Measurements from ENCODE around the gene USP36. TPM values are rescaled to one million over a fixed set of nuclear protein-coding genes. Genes with fewer than 3 reads are reported as not detected.

USP36 gene
- total RNA-seq, 1 donor from 2014 or later = 107 TPM

DNA sequence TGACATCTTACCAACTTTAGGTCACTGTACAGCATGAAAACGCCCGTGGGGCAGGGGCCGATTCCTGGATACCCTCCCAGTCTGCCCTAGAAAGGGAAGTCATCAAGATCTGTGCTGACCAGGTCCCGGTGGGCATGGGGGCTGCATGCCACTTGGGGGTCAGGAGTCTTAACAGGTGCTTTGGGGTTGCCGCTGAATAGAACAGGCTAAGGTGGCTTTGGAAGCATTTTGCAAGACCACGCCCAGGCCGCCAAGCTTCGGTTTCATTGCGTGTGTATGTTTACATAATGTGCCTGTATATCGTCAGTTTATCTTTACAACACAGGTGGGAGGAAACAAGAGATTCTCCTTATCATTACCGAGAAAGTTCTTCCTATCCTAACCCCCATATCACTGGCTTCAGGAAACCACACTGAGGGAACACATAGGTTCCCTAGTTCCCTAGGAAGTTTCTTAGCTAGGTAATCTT, 13.3 kb upstream of the USP36 start:
- Mint-ChIP-seq H3K27ac (no peak overlapping the region), H3K4me3 (no peak overlapping the region), H3K9me3 (no peaks in the 10 kb centered on the region), H3K4me1 (no peaks in the 10 kb centered on the region), H3K36me3 (ENCODE audit: low read depth) (no peaks in the 10 kb centered on the region), H3K27me3 (no peaks in the 10 kb centered on the region)
- DNase-seq (no peak), ATAC-seq (ENCODE audit: low read depth) (no peak)
- no peak for TF ChIP-seq CTCF (IDR thresholded peaks at IDR 0.05)
- intact Hi-C loops (cut with micrococcal nuclease) = no loop called here
- POLR2A ChIA-PET = interaction anchor here (0.5 kb wide), 1 partner anchor 19 kb away, joined by 4 read pairs; no protein-coding TSS in a partner anchor
- CTCF ChIA-PET = no interaction called here

DNA sequence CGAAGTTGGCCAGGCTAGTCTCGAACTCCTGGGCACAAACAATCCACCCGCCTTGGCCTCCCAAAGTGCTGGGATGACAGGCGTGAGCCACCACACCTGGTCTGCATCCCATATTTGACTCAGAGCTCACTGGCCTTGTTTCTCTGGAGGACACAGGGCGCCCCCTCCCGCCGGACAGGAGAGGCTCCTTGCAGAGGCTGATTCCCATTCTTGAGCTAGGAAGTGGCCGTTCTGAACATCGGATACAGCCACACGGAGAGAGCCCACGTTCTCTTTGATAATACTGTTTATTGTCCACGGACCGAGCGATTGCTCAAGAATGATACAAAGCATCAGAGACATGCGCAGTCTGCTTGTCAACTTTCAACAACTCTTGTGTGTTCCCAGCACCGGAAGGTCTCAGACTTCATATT, 12.1 kb upstream of the USP36 start:
- Mint-ChIP-seq H3K4me3 (no peak overlapping the region), H3K27ac (no peak overlapping the region), H3K9me3 (no peaks in the 10 kb centered on the region), H3K36me3 (ENCODE audit: low read depth) (no peaks in the 10 kb centered on the region), H3K27me3 (no peaks in the 10 kb centered on the region), H3K4me1 (no peaks in the 10 kb centered on the region)
- no peak for DNase-seq
- CTCF ChIA-PET = no interaction called here
- ATAC-seq (ENCODE audit: low read depth) = no peak
- POLR2A ChIA-PET = interaction anchor here (0.5 kb wide), 1 partner anchor 134 kb away, joined by 3 read pairs; no protein-coding TSS in a partner anchor
- no peak for TF ChIP-seq CTCF (IDR thresholded peaks at IDR 0.05)
- intact Hi-C loops (cut with micrococcal nuclease) = no loop called here

GRCh38 chr17:78849026-78849425, 8.4 kb upstream of the USP36 start:
- Mint-ChIP-seq H3K27me3 (no peaks in the 10 kb centered on the region), H3K4me1 (peaks cover 5% of the 10 kb centered on the region), H3K36me3 (ENCODE audit: low read depth) (no peaks in the 10 kb centered on the region), H3K9me3 (no peaks in the 10 kb centered on the region), H3K4me3 (no peak overlapping the region), H3K27ac (no peak overlapping the region)
- ChIA-PET POLR2A (no interaction called here), CTCF (no interaction called here)
- ATAC-seq (ENCODE audit: low read depth) (no peak), DNase-seq (no peak)
- intact Hi-C loops (cut with micrococcal nuclease) = no loop called here
- no peak for TF ChIP-seq CTCF (IDR thresholded peaks at IDR 0.05)

DNA sequence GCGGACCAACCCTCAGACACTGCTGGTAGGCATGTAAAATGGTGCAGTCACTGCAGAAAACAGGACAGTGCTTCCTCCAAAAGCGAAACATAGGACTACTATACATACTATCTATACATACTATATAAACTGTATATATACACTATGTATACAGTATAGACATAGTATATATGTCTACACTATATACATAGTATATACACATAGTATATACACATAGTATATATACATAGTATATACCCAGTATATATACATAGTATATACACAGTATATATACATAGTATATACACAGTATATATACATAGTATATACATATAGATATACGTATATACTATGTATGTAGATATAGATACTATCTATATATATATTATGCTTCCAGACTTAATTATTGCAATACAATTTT, 6.4 kb upstream of the USP36 start:
- intact Hi-C loops (cut with micrococcal nuclease) = no loop called here
- no peaks in the 10 kb centered on the region for H3K9me3 Mint-ChIP-seq
- peaks cover 9% of the 10 kb centered on the region for H3K4me1 Mint-ChIP-seq
- H3K27ac Mint-ChIP-seq = no peak overlapping the region
- TF ChIP-seq CTCF (IDR thresholded peaks at IDR 0.05) = no peak
- POLR2A ChIA-PET = no interaction called here
- CTCF ChIA-PET = no interaction called here
- DNase-seq = no peak
- H3K4me3 Mint-ChIP-seq = no peak overlapping the region
- no peak for ATAC-seq (ENCODE audit: low read depth)
- no peaks in the 10 kb centered on the region for H3K27me3 Mint-ChIP-seq
- no peaks in the 10 kb centered on the region for H3K36me3 Mint-ChIP-seq (ENCODE audit: low read depth)

- no peaks in the 10 kb centered on the region for H3K27me3 Mint-ChIP-seq
- intact Hi-C loops (cut with micrococcal nuclease) = loop anchor here (5.0 kb wide), 2 partner anchors 137 to 397 kb away; no protein-coding TSS in a partner anchor
- H3K4me3 Mint-ChIP-seq = no peak overlapping the region
- peak overlapping the region; percentile 27 for H3K27ac Mint-ChIP-seq
- CTCF ChIA-PET = interaction anchor here (0.9 kb wide), 1 partner anchor 21 kb away, joined by 3 read pairs; no protein-coding TSS in a partner anchor
- H3K4me1 Mint-ChIP-seq = peaks cover 22% of the 10 kb centered on the region
- no peaks in the 10 kb centered on the region for H3K9me3 Mint-ChIP-seq
- no peak for DNase-seq
- POLR2A ChIA-PET = no interaction called here
- peaks cover 5% of the 10 kb centered on the region for H3K36me3 Mint-ChIP-seq (ENCODE audit: low read depth)
- no peak for TF ChIP-seq CTCF (IDR thresholded peaks at IDR 0.05)
- no peak for ATAC-seq (ENCODE audit: low read depth)
Observed at GRCh38 chr17:78844301-78845005, 3.8 kb upstream of the USP36 start.
